MM.1S (cell line): Measurements from ENCODE around the gene ASIC1.

Source experiments
- DNase-seq: peaks from one replicate; pipeline ENCODE4 v3.0.0-alpha.2; 2015
- H2AFZ ChIP-seq: fragments of 300-600 bp; sonication (generic); 2 replicates; pipeline ENCODE4 v1.6.0; 2016; ENCODE audit warnings: antibody characterized with exemption, low read length
- H3F3A ChIP-seq: fragments of 300-600 bp; sonication (generic); 2 replicates; pipeline ENCODE4 v1.6.1; 2016; ENCODE audit warnings: mild to moderate bottlenecking, antibody characterized with exemption, low read length, moderate library complexity, mixed read lengths; ENCODE audit not compliant: insufficient read depth
- H3K27ac ChIP-seq: fragments of 300-600 bp; sonication (generic); 2 replicates; pipeline ENCODE4 v1.5.1; 2016; ENCODE audit warnings: mild to moderate bottlenecking, low read length
- H3K27me3 ChIP-seq: fragments of 300-600 bp; sonication (generic); replicated peaks from 2 replicates; pipeline ENCODE4 v1.6.0; 2016; ENCODE audit warnings: low read length; ENCODE audit not compliant: insufficient read depth
- H3K36me3 ChIP-seq: fragments of 300-600 bp; sonication (generic); replicated peaks from 2 replicates; pipeline ENCODE4 v1.6.1; 2016; ENCODE audit warnings: mild to moderate bottlenecking, low read length, mixed read lengths; ENCODE audit not compliant: insufficient read depth
- H3K4me1 ChIP-seq: fragments of 300-600 bp; sonication (generic); 2 replicates; pipeline ENCODE4 v1.6.1; 2016; ENCODE audit warnings: low read length, mixed read lengths
- H3K4me2 ChIP-seq: fragments of 300-600 bp; sonication (generic); 2 replicates; pipeline ENCODE4 v1.6.0; 2016; ENCODE audit warnings: low read depth, low read length
- H3K4me3 ChIP-seq: fragments of 300-600 bp; sonication (generic); 2 replicates; pipeline ENCODE4 v1.5.1; 2016; ENCODE audit warnings: low read length, mixed read lengths
- H3K79me2 ChIP-seq: fragments of 300-600 bp; sonication (generic); 2 replicates; pipeline ENCODE4 v1.6.1; 2016; ENCODE audit warnings: mixed run types, low read length, mixed read lengths
- H3K9ac ChIP-seq: fragments of 300-600 bp; sonication (generic); 2 replicates; pipeline ENCODE4 v1.6.1; 2016; ENCODE audit warnings: low read length, mixed read lengths
- H3K9me2 ChIP-seq: fragments of 300-600 bp; sonication (generic); replicated peaks from 2 replicates; pipeline ENCODE4 v1.6.1; 2016; ENCODE audit warnings: mild to moderate bottlenecking, low read length, mixed read lengths; ENCODE audit not compliant: insufficient read depth
- H3K9me3 ChIP-seq: fragments of 300-600 bp; sonication (generic); replicated peaks from 2 replicates; pipeline ENCODE4 v1.6.1; 2016; ENCODE audit warnings: mild to moderate bottlenecking, low read length, mixed read lengths; ENCODE audit not compliant: insufficient read depth
- H4K20me1 ChIP-seq: fragments of 300-600 bp; sonication (generic); 2 replicates; pipeline ENCODE4 v1.6.1; 2016; ENCODE audit warnings: mild to moderate bottlenecking, low read length, moderate library complexity, mixed read lengths; ENCODE audit not compliant: insufficient read depth
- EZH2 ChIP-seq: fragments of 300-600 bp; sonication (generic); optimal IDR thresholded peaks from 2 replicates; pipeline ENCODE3; 2017; ENCODE audit warnings: low read depth, mild to moderate bottlenecking, antibody characterized with exemption, low read length, mixed read lengths
- EZH2phosphoT487 ChIP-seq: fragments of 300-600 bp; sonication (generic); IDR thresholded peaks from 2 replicates; pipeline ENCODE4 v1.6.1; 2018; ENCODE audit warnings: antibody characterized with exemption, low read length
- TF ChIP-seq, protein P1 (sequence below): fragments of 300-600 bp; sonication (generic); IDR thresholded peaks from 2 replicates; pipeline ENCODE4 v1.5.1; 2016; ENCODE audit warnings: antibody characterized with exemption, low read length, mixed read lengths

ASIC1 gene

DNA sequence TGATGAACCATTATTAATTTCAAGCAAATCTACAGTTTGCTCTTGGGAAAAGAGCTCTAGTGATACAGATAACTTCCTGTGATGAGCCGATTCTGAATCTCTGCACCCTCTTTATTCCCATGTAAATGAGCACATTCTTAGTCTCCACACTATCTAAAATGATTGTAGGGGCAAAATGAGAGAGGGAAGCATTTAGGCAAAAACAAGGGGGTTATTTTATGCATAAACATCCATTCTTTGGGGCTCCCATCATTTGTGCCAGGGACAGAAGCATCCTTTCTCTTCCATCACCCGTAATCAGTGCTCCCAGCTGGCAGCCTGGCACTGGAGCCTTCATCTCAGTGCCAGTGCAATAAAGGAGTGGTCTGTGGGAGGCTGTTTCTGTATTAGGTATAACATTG is 44.7 kb downstream of the ASIC1 start:
- H3K9ac ChIP-seq, result no peak overlapping the region
- no peaks in the 10 kb centered on the region for H4K20me1 ChIP-seq
- no peak for DNase-seq
- H3K27ac ChIP-seq, result no peak overlapping the region
- H3K27me3 ChIP-seq, result no peaks in the 10 kb centered on the region
- peaks cover 8% of the 10 kb centered on the region; the same call in 1 of the 2 replicates for H3K36me3 ChIP-seq
- peaks cover 4% of the 10 kb centered on the region; the same call in 1 of the 2 replicates for H3F3A ChIP-seq
- no peaks in the 10 kb centered on the region for H3K9me3 ChIP-seq
- no peak overlapping the region for H2AFZ ChIP-seq
- H3K4me3 ChIP-seq, result no peak overlapping the region
- no peak for TF ChIP-seq EZH2phosphoT487
- TF ChIP-seq EZH2, result no peak
- TF ChIP-seq, protein P1, sequence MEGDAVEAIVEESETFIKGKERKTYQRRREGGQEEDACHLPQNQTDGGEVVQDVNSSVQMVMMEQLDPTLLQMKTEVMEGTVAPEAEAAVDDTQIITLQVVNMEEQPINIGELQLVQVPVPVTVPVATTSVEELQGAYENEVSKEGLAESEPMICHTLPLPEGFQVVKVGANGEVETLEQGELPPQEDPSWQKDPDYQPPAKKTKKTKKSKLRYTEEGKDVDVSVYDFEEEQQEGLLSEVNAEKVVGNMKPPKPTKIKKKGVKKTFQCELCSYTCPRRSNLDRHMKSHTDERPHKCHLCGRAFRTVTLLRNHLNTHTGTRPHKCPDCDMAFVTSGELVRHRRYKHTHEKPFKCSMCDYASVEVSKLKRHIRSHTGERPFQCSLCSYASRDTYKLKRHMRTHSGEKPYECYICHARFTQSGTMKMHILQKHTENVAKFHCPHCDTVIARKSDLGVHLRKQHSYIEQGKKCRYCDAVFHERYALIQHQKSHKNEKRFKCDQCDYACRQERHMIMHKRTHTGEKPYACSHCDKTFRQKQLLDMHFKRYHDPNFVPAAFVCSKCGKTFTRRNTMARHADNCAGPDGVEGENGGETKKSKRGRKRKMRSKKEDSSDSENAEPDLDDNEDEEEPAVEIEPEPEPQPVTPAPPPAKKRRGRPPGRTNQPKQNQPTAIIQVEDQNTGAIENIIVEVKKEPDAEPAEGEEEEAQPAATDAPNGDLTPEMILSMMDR, result no peak
- H3K9me2 ChIP-seq, result no peaks in the 10 kb centered on the region
- no peak overlapping the region for H3K4me2 ChIP-seq
- H3K79me2 ChIP-seq, result no peaks in the 10 kb centered on the region
- no peaks in the 10 kb centered on the region for H3K4me1 ChIP-seq

DNA sequence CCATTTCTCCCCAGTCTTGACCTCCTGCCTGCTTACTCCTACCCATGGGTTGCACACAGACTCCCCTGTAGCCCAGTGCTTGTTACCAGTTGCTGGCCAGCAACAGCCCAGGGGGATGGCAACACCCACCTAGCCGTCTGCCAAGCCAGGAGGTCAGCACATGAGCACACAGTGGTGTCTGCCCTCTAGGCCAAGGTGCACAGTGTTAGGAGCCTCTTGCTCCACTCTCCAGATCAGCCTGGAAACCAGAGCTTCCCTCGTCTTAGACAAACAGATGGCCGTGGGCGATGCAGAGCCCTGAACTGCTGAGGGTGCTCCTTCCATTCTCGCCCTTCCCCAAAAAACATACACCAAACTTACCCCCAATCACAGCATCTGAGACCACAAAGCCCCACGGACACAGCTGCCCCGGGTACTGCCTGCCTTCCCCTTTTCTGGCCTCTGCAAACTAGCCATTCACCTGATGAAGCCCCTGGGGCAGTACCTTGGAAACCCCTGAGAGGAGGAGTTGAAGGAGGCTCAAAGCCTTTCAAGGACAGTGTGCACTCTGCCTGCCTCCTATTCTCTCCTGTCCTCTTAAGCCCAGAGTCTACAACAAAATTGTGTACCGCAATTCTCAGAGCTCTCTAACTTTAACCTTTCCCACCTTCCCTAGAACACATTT is 45.4 kb downstream of the ASIC1 start:
- Histone ChIP-seq H3K9me3 (no peaks in the 10 kb centered on the region), H3K4me3 (no peak overlapping the region), H4K20me1 (no peaks in the 10 kb centered on the region), H3K4me2 (no peak overlapping the region), H3K9ac (no peak overlapping the region), H3K36me3 (peaks cover 8% of the 10 kb centered on the region; the same call in 1 of the 2 replicates), H3K27ac (no peak overlapping the region), H3K79me2 (no peaks in the 10 kb centered on the region), H3F3A (peaks cover 4% of the 10 kb centered on the region; the same call in 1 of the 2 replicates), H3K9me2 (no peaks in the 10 kb centered on the region), H3K27me3 (no peaks in the 10 kb centered on the region), H2AFZ (no peak overlapping the region), H3K4me1 (no peaks in the 10 kb centered on the region)
- DNase-seq, result no peak
- TF ChIP-seq, protein P1, result no peak
- no peak for TF ChIP-seq EZH2phosphoT487
- TF ChIP-seq EZH2, result no peak

DNA sequence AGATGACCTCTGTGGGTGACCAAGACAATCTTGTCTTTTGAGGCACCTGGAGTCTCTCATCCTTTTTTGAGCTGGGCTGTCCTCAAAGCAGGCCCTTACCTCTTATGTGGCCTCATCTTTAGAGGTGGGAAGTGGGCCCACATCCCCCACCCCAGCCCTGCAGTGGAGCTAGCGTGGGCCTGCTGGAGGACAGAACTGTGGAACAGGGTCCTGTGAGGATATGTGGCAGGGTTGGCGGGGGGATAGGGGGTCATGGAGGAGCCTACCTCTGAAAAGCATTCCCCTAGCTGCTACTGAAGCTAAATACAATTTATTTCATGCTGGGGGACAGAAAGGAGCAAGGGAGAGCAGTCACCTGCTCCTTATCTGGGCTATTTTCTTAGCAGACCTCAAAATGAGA is 46.0 kb downstream of the ASIC1 start:
- H3K27ac ChIP-seq, result no peak overlapping the region
- H3K9ac ChIP-seq, result no peak overlapping the region
- H3K4me3 ChIP-seq, result no peak overlapping the region
- no peaks in the 10 kb centered on the region for H3K27me3 ChIP-seq
- no peak for DNase-seq
- peaks cover 4% of the 10 kb centered on the region; the same call in 1 of the 2 replicates for H3K4me1 ChIP-seq
- H3F3A ChIP-seq, result peaks cover 4% of the 10 kb centered on the region; the same call in 1 of the 2 replicates
- H3K79me2 ChIP-seq, result no peaks in the 10 kb centered on the region
- H2AFZ ChIP-seq, result no peak overlapping the region
- no peaks in the 10 kb centered on the region for H4K20me1 ChIP-seq
- no peaks in the 10 kb centered on the region for H3K9me3 ChIP-seq
- H3K4me2 ChIP-seq, result no peak overlapping the region
- H3K36me3 ChIP-seq, result peaks cover 8% of the 10 kb centered on the region; the same call in 1 of the 2 replicates
- no peaks in the 10 kb centered on the region for H3K9me2 ChIP-seq
- TF ChIP-seq, protein P1, result no peak
- TF ChIP-seq EZH2 (no peak), EZH2phosphoT487 (no peak)
